ENCODE measurements around the gene SNUPN.

- TF ChIP-seq POLR2A (IDR thresholded peaks at IDR 0.05): no peak
- TF ChIP-seq CTCF (IDR thresholded peaks at IDR 0.05): no peak
Observed at GRCh38 chr15:75661756-75662140, 36.2 kb upstream of the SNUPN start.

All from tibial nerve (tissue), 3 donors.